Upper lobe of left lung (tissue), 6 donors: ENCODE measurements around the gene UBR4. TPM values are rescaled to one million over a fixed set of nuclear protein-coding genes. Genes with fewer than 3 reads are reported as not detected.

ENCODE experiments used
- ATAC-seq, 2 donors: fragments of 200-7000 bp; cut with Tn5 transposase; one replicate each; pipeline ENCODE4 v1.9.1; 2022; ENCODE audit warnings: mild to moderate bottlenecking in 2 of 2, moderate library complexity in 2 of 2; ENCODE audit not compliant: low FRiP score in 2 of 2
- DNase-seq, 2 donors: peaks; one replicate each; pipeline ENCODE4 v3.0.0-alpha.2; 2019 to 2020
- H3K27ac ChIP-seq, 4 donors: fragments of 200-600 bp; sonication (generic); one replicate each; pipeline ENCODE4 v1.5.1; 2016 to 2019
- H3K27me3 ChIP-seq, 4 donors: fragments of 200-600 bp; sonication (generic); one replicate each; pipeline ENCODE4 v1.5.1; 2017 to 2019
- H3K36me3 ChIP-seq, 4 donors: fragments of 200-600 bp; sonication (generic); one replicate each; pipeline ENCODE4 v1.5.1; 2016 to 2019
- H3K4me1 ChIP-seq, 4 donors: fragments of 200-600 bp; sonication (generic); one replicate each; pipeline ENCODE4 v1.5.1; 2018 to 2019
- H3K4me3 ChIP-seq, 4 donors: fragments of 200-600 bp; sonication (generic); one replicate each; pipeline ENCODE4 v1.5.1; 2017 to 2019; ENCODE audit warnings: mild to moderate bottlenecking in 2 of 4, moderate library complexity in 1 of 4
- H3K9me3 ChIP-seq, 4 donors: fragments of 200-600 bp; sonication (generic); one replicate each; pipeline ENCODE4 v1.5.1; 2018 to 2019
- CTCF ChIP-seq, 6 experiments: fragments of 450-650 bp in 4 of 6; fragments of 200-600 bp in 2 of 6; sonication (generic) in 2 of 6; IDR thresholded peaks; one replicate each; pipeline ENCODE4 v1.5.1; 2016 to 2019; ENCODE audit warnings: antibody characterized with exemption in 6 of 6
- EP300 ChIP-seq, 4 donors: sonication (generic); formaldehyde crosslinking; IDR thresholded peaks; one replicate each; pipeline ENCODE4 v1.5.1; 2017; ENCODE audit warnings: antibody characterized with exemption in 4 of 4, control low read depth in 2 of 4
- POLR2A ChIP-seq, 4 donors: fragments of 450-650 bp; IDR thresholded peaks; one replicate each; pipeline ENCODE4 v1.5.1; 2016 to 2017; ENCODE audit warnings: antibody characterized with exemption in 4 of 4, mild to moderate bottlenecking in 2 of 4
- POLR2AphosphoS5 ChIP-seq, 2 donors: sonication (generic); formaldehyde crosslinking; IDR thresholded peaks; one replicate each; pipeline ENCODE4 v1.5.1; 2017; ENCODE audit warnings: antibody characterized with exemption in 2 of 2
- WGBS, 2 donors: methylation state at CpG; one replicate each; pipeline ENCODE4 v1.1.5; 2017 to 2018; 5-methylcytosine and 5-hydroxymethylcytosine counted together
- total RNA-seq, 6 donors: library from RNA; depleted of rRNA in 4 of 6; stranded (reverse); fragments of >200 nt in 4 of 6; gene quantifications; one replicate each; pipeline versions ENCODE4 v1.1.0 to v1.2.1, GENCODE V29; 2016 to 2021
- donor health status: DM: no; HTN: no; CAD: no; lungs with moderate emphysema.
- donor health status: DM: no; HTN: yes; CAD: no; lungs with severe emphysema.

UBR4 gene
- total RNA-seq, 6 donors from 2014 or later = 101 to 317 (median 135) TPM

- H3K36me3 ChIP-seq = peaks cover 26 to 63% (median 60%) of the 10 kb centered on the region in 4 donors
- no peak for DNase-seq
- H3K27ac ChIP-seq = peak overlapping the region; percentile 11 to 78 (median 41)
- no peaks in the 10 kb centered on the region for H3K27me3 ChIP-seq
- ATAC-seq = no peak
- TF ChIP-seq POLR2A (IDR thresholded peaks at IDR 0.05) (no peak), POLR2AphosphoS5 (IDR thresholded peaks at IDR 0.05) (no peak), CTCF (IDR thresholded peaks at IDR 0.05) (no peak), EP300 (IDR thresholded peaks at IDR 0.05) (no peak)
- no peak overlapping the region for H3K4me3 ChIP-seq
- H3K9me3 ChIP-seq = no peaks in the 10 kb centered on the region
- 89 to 93% methylated on average over 3 to 23 of the region's 23 CpGs for WGBS, 2 donors
- H3K4me1 ChIP-seq = peaks cover 4 to 52% (median 46%) of the 10 kb centered on the region in 4 donors
Observed at GRCh38 chr1:19073311-19074186, 136.5 kb downstream of the UBR4 start.

GRCh38 chr1:19072285-19072981, 137.6 kb downstream of the UBR4 start:
- no peak for DNase-seq
- WGBS, 2 donors = 91% methylated on average over 11 to 12 of the region's 12 CpGs
- no peaks in the 10 kb centered on the region for H3K27me3 ChIP-seq
- H3K27ac ChIP-seq = no peak overlapping the region
- peaks cover 13 to 63% (median 56%) of the 10 kb centered on the region in 4 donors for H3K4me1 ChIP-seq
- peaks cover 16 to 51% (median 49%) of the 10 kb centered on the region in 4 donors for H3K36me3 ChIP-seq
- H3K4me3 ChIP-seq = no peak overlapping the region
- no peak for TF ChIP-seq POLR2AphosphoS5 (IDR thresholded peaks at IDR 0.05)
- TF ChIP-seq POLR2A (IDR thresholded peaks at IDR 0.05) = no peak
- TF ChIP-seq CTCF (IDR thresholded peaks at IDR 0.05) = no peak
- no peak for TF ChIP-seq EP300 (IDR thresholded peaks at IDR 0.05)
- no peak for ATAC-seq
- no peaks in the 10 kb centered on the region for H3K9me3 ChIP-seq

- 74 to 84% methylated on average over 6 to 15 of the region's 15 CpGs for WGBS, 2 donors
- peaks cover 16 to 70% (median 63%) of the 10 kb centered on the region in 4 donors for H3K4me1 ChIP-seq
- H3K4me3 ChIP-seq = no peak overlapping the region
- no peaks in the 10 kb centered on the region for H3K27me3 ChIP-seq
- TF ChIP-seq POLR2A (IDR thresholded peaks at IDR 0.05) = no peak
- TF ChIP-seq CTCF (IDR thresholded peaks at IDR 0.05) = no peak
- TF ChIP-seq POLR2AphosphoS5 (IDR thresholded peaks at IDR 0.05) = no peak
- no peak for TF ChIP-seq EP300 (IDR thresholded peaks at IDR 0.05)
- no peak for DNase-seq
- ATAC-seq = no peak
- H3K27ac ChIP-seq = no peak overlapping the region
- peaks cover 11 to 45% (median 42%) of the 10 kb centered on the region in 4 donors for H3K36me3 ChIP-seq
- H3K9me3 ChIP-seq = no peaks in the 10 kb centered on the region
Observed at GRCh38 chr1:19071674-19072281, 138.3 kb downstream of the UBR4 start.

GRCh38 chr1:19070891-19071621, 139.0 kb downstream of the UBR4 start:
- Histone ChIP-seq H3K36me3 (peaks cover 4 to 38% (median 35%) of the 10 kb centered on the region in 4 donors), H3K27ac (peak overlapping the region in 1 of 4 donors; percentile 57), H3K9me3 (no peaks in the 10 kb centered on the region), H3K4me1 (peaks cover 16 to 76% (median 66%) of the 10 kb centered on the region in 4 donors), H3K4me3 (no peak overlapping the region), H3K27me3 (no peaks in the 10 kb centered on the region)
- no peak for DNase-seq
- TF ChIP-seq EP300 (IDR thresholded peaks at IDR 0.05) (no peak), POLR2A (IDR thresholded peaks at IDR 0.05) (no peak), CTCF (IDR thresholded peaks at IDR 0.05) (no peak), POLR2AphosphoS5 (IDR thresholded peaks at IDR 0.05) (no peak)
- no peak for ATAC-seq
- 73 to 85% methylated on average over 17 of the region's 17 CpGs for WGBS, 2 donors
